Sigmoid colon (tissue), 7 donors: ENCODE measurements around the gene MARCO. TPM values are rescaled to one million over a fixed set of nuclear protein-coding genes. Genes with fewer than 3 reads are reported as not detected.

Experiments
- DNase-seq: peaks from one replicate; pipeline ENCODE4 v3.0.0-alpha.2; 2019
- H3K27ac ChIP-seq, 4 donors: fragments of 200-600 bp; sonication (generic); one replicate each; pipeline ENCODE4 v1.5.1; 2016 to 2019; ENCODE audit warnings: mild to moderate bottlenecking in 1 of 4
- H3K27me3 ChIP-seq, 3 donors: fragments of 200-600 bp; sonication (generic); one replicate each; pipeline ENCODE4 v1.5.1; 2019; ENCODE audit warnings: mild to moderate bottlenecking in 1 of 3
- H3K36me3 ChIP-seq, 4 donors: fragments of 200-600 bp; sonication (generic); one replicate each; pipeline ENCODE4 v1.5.1; 2016 to 2019
- H3K4me1 ChIP-seq, 4 donors: fragments of 200-600 bp; sonication (generic); one replicate each; pipeline ENCODE4 v1.5.1; 2017 to 2019
- H3K4me3 ChIP-seq, 4 donors: fragments of 200-600 bp; sonication (generic); one replicate each; pipeline ENCODE4 v1.5.1; 2017 to 2019; ENCODE audit warnings: mild to moderate bottlenecking in 2 of 4, moderate library complexity in 1 of 4
- H3K9me3 ChIP-seq, 4 donors: fragments of 200-600 bp in 3 of 4; sonication (generic) in 3 of 4; one replicate each; pipeline versions ENCODE4 v1.5.1 to v1.6.1; 2013 to 2019
- EP300 ChIP-seq, 4 donors: sonication (generic); formaldehyde crosslinking; IDR thresholded peaks; one replicate each; pipeline ENCODE4 v1.6.1; 2017; ENCODE audit warnings: antibody characterized with exemption in 4 of 4
- POLR2A ChIP-seq, 2 donors: fragments of 450-650 bp; IDR thresholded peaks; one replicate each; pipeline ENCODE4 v1.6.1; 2016; ENCODE audit warnings: antibody characterized with exemption in 2 of 2, mild to moderate bottlenecking in 2 of 2, moderate library complexity in 2 of 2
- POLR2AphosphoS5 ChIP-seq, 4 donors: sonication (generic); formaldehyde crosslinking; IDR thresholded peaks; one replicate each; pipeline ENCODE4 v1.6.1; 2017; ENCODE audit warnings: antibody characterized with exemption in 4 of 4
- WGBS, 2 donors: extraction: QIAGEN DNeasy Blood & Tissue Kit; methylation state at CpG; one replicate each; pipeline ENCODE4 v1.1.7; 2013; 5-methylcytosine and 5-hydroxymethylcytosine counted together
- intact Hi-C: fragments of 100-400 bp; cut with DNase I; formaldehyde crosslinking; loops from one replicate; pipeline ENCODE4 v1.15.1; 2023
- polyA plus RNA-seq, 3 donors: library from polyadenylated mRNA; stranded (reverse); fragments of 200-250 nt; gene quantifications; one replicate each; pipeline ENCODE4 v1.2.3, GENCODE V29; 2013
- total RNA-seq, 4 donors: library from RNA; depleted of rRNA; stranded (reverse); fragments of >200 nt; gene quantifications; one replicate each; pipeline ENCODE4 v1.1.0, GENCODE V29; 2016
- TF ChIP-seq, protein P1 (sequence below), 4 experiments: fragments of 450-650 bp in 3 of 4; fragments of 200-600 bp in 1 of 4; IDR thresholded peaks; one replicate each; pipeline ENCODE4 v1.5.1; 2016 to 2019; ENCODE audit warnings: antibody characterized with exemption in 4 of 4, mild to moderate bottlenecking in 3 of 4, moderate library complexity in 2 of 4
- donor health status: healthy with polysubstance abuse.
- donor health status: Bipolar disorder and iron deficiency.
- donor health status: healthy.

MARCO gene
- total and polyA plus RNA-seq, 7 donors = 3.3 to 18.7 (median 10.6) TPM; not detected in 1

DNA sequence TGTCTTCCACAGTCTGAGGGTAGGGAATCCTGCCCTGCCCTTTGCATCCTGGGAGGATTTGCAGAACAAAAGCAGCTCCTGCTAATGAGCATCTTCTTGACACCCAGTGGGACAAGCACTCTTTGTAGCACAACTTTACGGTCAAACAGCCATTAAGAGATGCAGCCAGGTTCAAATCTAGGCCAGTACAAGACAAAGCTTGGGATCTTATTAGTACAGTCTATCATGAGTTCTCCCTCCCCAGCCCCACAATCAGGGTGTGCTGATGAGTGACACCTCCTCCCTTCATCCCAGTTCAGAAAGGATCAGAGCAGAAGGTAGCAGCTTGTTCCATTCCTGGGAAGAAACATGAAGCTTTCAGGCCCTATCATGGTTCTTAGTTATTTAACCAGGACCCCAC lies 41.9 kb downstream of the MARCO start:
- DNase-seq = no peak
- H3K4me3 ChIP-seq = no peak overlapping the region
- no peak overlapping the region for H3K27ac ChIP-seq
- TF ChIP-seq POLR2A (IDR thresholded peaks at IDR 0.05) = no peak
- TF ChIP-seq POLR2AphosphoS5 (IDR thresholded peaks at IDR 0.05) = no peak
- no peak for TF ChIP-seq EP300 (IDR thresholded peaks at IDR 0.05)
- TF ChIP-seq, protein P1, sequence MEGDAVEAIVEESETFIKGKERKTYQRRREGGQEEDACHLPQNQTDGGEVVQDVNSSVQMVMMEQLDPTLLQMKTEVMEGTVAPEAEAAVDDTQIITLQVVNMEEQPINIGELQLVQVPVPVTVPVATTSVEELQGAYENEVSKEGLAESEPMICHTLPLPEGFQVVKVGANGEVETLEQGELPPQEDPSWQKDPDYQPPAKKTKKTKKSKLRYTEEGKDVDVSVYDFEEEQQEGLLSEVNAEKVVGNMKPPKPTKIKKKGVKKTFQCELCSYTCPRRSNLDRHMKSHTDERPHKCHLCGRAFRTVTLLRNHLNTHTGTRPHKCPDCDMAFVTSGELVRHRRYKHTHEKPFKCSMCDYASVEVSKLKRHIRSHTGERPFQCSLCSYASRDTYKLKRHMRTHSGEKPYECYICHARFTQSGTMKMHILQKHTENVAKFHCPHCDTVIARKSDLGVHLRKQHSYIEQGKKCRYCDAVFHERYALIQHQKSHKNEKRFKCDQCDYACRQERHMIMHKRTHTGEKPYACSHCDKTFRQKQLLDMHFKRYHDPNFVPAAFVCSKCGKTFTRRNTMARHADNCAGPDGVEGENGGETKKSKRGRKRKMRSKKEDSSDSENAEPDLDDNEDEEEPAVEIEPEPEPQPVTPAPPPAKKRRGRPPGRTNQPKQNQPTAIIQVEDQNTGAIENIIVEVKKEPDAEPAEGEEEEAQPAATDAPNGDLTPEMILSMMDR (IDR thresholded peaks at IDR 0.05) = no peak
- H3K4me1 ChIP-seq = no peaks in the 10 kb centered on the region
- no peaks in the 10 kb centered on the region for H3K9me3 ChIP-seq
- WGBS, 2 donors = 81 to 95% methylated on average over 1 of the region's 1 CpG
- intact Hi-C loops = no loop called here
- H3K27me3 ChIP-seq = no peaks in the 10 kb centered on the region
- H3K36me3 ChIP-seq = no peaks in the 10 kb centered on the region

DNA sequence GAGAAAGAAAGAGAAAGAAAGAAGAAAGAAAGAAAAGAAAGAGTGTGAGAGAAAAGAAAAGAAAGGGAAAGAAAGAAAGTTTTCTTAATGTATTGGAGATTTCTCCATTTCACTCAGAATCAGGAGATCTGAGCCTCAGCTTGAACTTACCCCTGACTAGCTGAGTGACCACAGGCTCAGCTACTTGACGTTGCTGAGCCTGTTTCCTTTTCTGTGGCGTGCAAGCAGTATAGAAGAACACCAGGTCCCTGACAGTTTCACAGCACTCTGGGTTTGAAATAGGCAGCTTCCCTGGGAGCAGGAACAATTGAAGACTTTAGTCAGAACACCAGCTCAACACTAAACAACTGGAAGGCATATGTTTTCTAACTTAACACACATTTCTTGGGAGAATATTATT lies 44.7 kb downstream of the MARCO start:
- TF ChIP-seq POLR2A (IDR thresholded peaks at IDR 0.05) (no peak), EP300 (IDR thresholded peaks at IDR 0.05) (no peak), POLR2AphosphoS5 (IDR thresholded peaks at IDR 0.05) (no peak)
- TF ChIP-seq, protein P1 (IDR thresholded peaks at IDR 0.05) = no peak
- no peaks in the 10 kb centered on the region for H3K36me3 ChIP-seq
- H3K27me3 ChIP-seq = no peaks in the 10 kb centered on the region
- H3K27ac ChIP-seq = no peak overlapping the region
- H3K9me3 ChIP-seq = no peaks in the 10 kb centered on the region
- DNase-seq = no peak
- no peak overlapping the region for H3K4me3 ChIP-seq
- intact Hi-C loops = no loop called here
- WGBS, 2 donors = 18 to 49% methylated on average over 2 of the region's 2 CpGs
- no peaks in the 10 kb centered on the region for H3K4me1 ChIP-seq

DNA sequence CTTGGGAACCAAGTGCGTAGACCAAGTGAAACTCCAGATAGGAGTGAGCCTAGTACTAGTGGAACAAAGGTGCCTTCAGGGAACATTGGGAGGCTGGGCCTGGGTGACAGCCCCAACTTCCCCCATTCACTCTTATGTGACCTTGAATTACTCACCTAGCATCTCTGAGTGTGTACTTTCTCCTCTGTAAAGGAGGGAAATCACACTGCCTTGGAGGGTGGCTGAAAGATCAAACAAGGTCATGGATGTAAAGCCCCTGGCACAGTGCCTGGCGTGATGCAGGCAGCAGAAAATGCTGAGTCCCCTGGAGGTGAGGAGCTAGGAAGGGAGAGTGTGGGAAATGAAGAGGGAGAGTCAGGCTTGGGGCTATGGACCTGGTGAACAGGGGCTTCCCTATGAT lies 45.9 kb downstream of the MARCO start:
- H3K27me3 ChIP-seq = no peaks in the 10 kb centered on the region
- no peak for TF ChIP-seq POLR2AphosphoS5 (IDR thresholded peaks at IDR 0.05)
- TF ChIP-seq, protein P1 (IDR thresholded peaks at IDR 0.05) = no peak
- TF ChIP-seq EP300 (IDR thresholded peaks at IDR 0.05) = no peak
- TF ChIP-seq POLR2A (IDR thresholded peaks at IDR 0.05) = no peak
- no peaks in the 10 kb centered on the region for H3K36me3 ChIP-seq
- no peaks in the 10 kb centered on the region for H3K4me1 ChIP-seq
- 84 to 86% methylated on average over 2 of the region's 2 CpGs for WGBS, 2 donors
- no peak overlapping the region for H3K4me3 ChIP-seq
- DNase-seq = no peak
- no peaks in the 10 kb centered on the region for H3K9me3 ChIP-seq
- intact Hi-C loops = no loop called here
- H3K27ac ChIP-seq = no peak overlapping the region

DNA sequence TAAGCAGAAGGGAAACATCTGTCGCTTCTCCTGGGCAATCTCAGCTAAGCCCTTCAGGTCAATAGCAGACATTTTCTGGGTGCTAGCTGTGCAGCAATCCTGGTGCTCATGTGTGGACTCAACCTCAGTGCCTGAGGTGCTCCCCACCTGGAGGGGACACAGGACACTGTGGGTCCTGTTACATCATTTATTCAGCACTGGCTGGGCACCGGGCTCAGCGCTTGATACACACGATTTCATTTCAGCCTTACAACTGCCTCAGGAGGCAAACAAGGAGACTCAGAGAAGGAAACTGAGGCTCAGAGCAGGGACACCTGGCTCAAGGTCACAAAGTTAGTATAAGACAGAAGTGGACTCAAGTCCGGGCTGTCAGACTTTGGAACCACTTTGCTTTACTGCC lies 46.7 kb downstream of the MARCO start:
- WGBS, 2 donors = 88 to 93% methylated on average over 5 of the region's 5 CpGs
- H3K27ac ChIP-seq = no peak overlapping the region
- H3K27me3 ChIP-seq = no peaks in the 10 kb centered on the region
- no peaks in the 10 kb centered on the region for H3K36me3 ChIP-seq
- no peaks in the 10 kb centered on the region for H3K9me3 ChIP-seq
- H3K4me3 ChIP-seq = no peak overlapping the region
- TF ChIP-seq, protein P1 (IDR thresholded peaks at IDR 0.05) = no peak
- TF ChIP-seq POLR2A (IDR thresholded peaks at IDR 0.05) = no peak
- no peak for TF ChIP-seq POLR2AphosphoS5 (IDR thresholded peaks at IDR 0.05)
- no peak for TF ChIP-seq EP300 (IDR thresholded peaks at IDR 0.05)
- no peaks in the 10 kb centered on the region for H3K4me1 ChIP-seq
- no peak for DNase-seq
- intact Hi-C loops = no loop called here

DNA sequence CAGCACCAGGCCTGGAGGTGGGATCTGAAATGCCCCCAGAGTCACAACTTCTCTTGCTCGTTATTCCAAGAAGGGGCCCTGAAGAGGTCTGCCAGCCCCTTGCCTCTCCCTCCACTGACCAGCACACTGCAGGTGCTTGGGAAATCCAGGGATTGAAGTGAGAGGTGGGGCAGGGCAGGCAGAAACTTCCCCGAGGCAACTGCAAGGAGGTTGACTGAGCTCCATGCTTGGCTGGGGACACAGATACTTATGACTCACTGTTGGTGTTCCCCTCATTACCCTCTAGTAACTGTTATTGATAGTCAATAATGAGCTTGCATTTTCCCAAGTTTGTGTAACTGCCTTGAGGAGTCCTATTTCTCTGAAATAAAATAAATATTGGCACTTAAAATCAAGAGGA lies 47.5 kb downstream of the MARCO start:
- no peak for DNase-seq
- TF ChIP-seq, protein P1 (IDR thresholded peaks at IDR 0.05) = no peak
- TF ChIP-seq POLR2AphosphoS5 (IDR thresholded peaks at IDR 0.05) (no peak), EP300 (IDR thresholded peaks at IDR 0.05) (no peak), POLR2A (IDR thresholded peaks at IDR 0.05) (no peak)
- Histone ChIP-seq H3K27me3 (no peaks in the 10 kb centered on the region), H3K9me3 (no peaks in the 10 kb centered on the region), H3K4me3 (no peak overlapping the region), H3K4me1 (no peaks in the 10 kb centered on the region), H3K27ac (no peak overlapping the region), H3K36me3 (no peaks in the 10 kb centered on the region)
- intact Hi-C loops = no loop called here
- 49 to 56% methylated on average over 2 of the region's 2 CpGs for WGBS, 2 donors
